K562 (cell line): ENCODE results near the gene SLC38A1. TPM values are rescaled to one million over a fixed set of nuclear protein-coding genes. Genes with fewer than 3 reads are reported as not detected.
"Not testable (repeated sequence)": the region's sequence is repeated elsewhere in the genome, so short reads cannot be mapped to it uniquely, and the experiment has no call there.

Experiments used
- ATAC-seq: fragments of 200-7000 bp; cut with Tn5 transposase; 3 replicates; pipeline ENCODE4 v1.9.1; 2020; ENCODE audit warnings: moderate library complexity
- BruUV-seq: library from RNA; stranded (reverse); fragments of 400-500 nt; replicated peaks from 2 replicates; lab custom pipeline; 2021; lab: Mats Ljungman, UMichigan
- CTCF ChIA-PET: fragments of 300-600 bp; formaldehyde crosslinking; extraction: SDS; loops from one replicate; lab custom pipeline; 2021; ENCODE audit warnings: low intra/inter-chr PET ratio; lab: Yijun Ruan, JAX
- POLR2A ChIA-PET: fragments of 300-600, 350-650 bp; sonication (Branson Sonifier 250); formaldehyde crosslinking; extraction: SDS; loops from one replicate; lab custom pipeline; 2021; ENCODE audit warnings: antibody characterized with exemption, inconsistent platforms; lab: Yijun Ruan, JAX
- DNase-seq, 4 experiments: peaks; one replicate each; pipeline versions ENCODE4 v3.0.0 to v3.0.0-alpha.2; 2011 to 2018; ENCODE audit warnings: low spot score in 3 of 4, mixed read lengths in 3 of 4; ENCODE audit errors: extremely low read depth in 1 of 4
- FAIRE-seq: peaks from 2 replicates; lab custom pipeline; 2011; peaks lifted over from hg19 to GRCh38; lab: Jason Lieb, UNC
- H2AFZ ChIP-seq: 2 replicates; pipeline ENCODE4 v1.6.0; 2011; ENCODE audit warnings: low read depth, low read length, control low read depth, inconsistent platforms
- H3K27ac ChIP-seq: fragments of 200-600 bp; 3 replicates; pipeline ENCODE4 v1.8.0; 2011; ENCODE audit warnings: low read depth, mild to moderate bottlenecking, control low read depth, inconsistent platforms, low read length, moderate library complexity, mixed read lengths; ENCODE audit errors: extremely low read depth
- H3K27me3 ChIP-seq, 2 experiments: fragments of 300-600 bp in 1 of 2; 2 replicates in 1 of 2; 3 replicates in 1 of 2; pipeline versions ENCODE4 v1.6.0 to v1.8.0; 2011; ENCODE audit warnings: inconsistent platforms in 2 of 2, low read length in 2 of 2, mild to moderate bottlenecking in 1 of 2, mixed read lengths in 1 of 2, moderate library complexity in 1 of 2; ENCODE audit not compliant: control insufficient read depth in 2 of 2, insufficient read depth in 2 of 2
- H3K36me3 ChIP-seq: fragments of 300-600 bp; 3 replicates; pipeline ENCODE4 v1.8.0; 2011; ENCODE audit warnings: mild to moderate bottlenecking, low read length, inconsistent platforms; ENCODE audit not compliant: control insufficient read depth, insufficient read depth
- H3K4me1 ChIP-seq, 2 experiments: fragments of 200-600 bp in 1 of 2; replicated peaks in 1 of 2; 2 replicates in 1 of 2; 3 replicates in 1 of 2; pipeline versions ENCODE4 v1.5.1 to v1.8.0; 2011; ENCODE audit warnings: inconsistent platforms in 2 of 2, low read length in 2 of 2, mild to moderate bottlenecking in 1 of 2, mixed read lengths in 1 of 2, moderate library complexity in 1 of 2; ENCODE audit not compliant: control insufficient read depth in 2 of 2, insufficient read depth in 2 of 2
- H3K4me2 ChIP-seq: 2 replicates; pipeline ENCODE4 v1.6.1; 2011; ENCODE audit warnings: low read length, control low read depth, inconsistent platforms, mixed read lengths; ENCODE audit not compliant: insufficient read depth
- H3K4me3 ChIP-seq: fragments of 200-600 bp; sonication (generic), shearing (Covaris generic); 2 replicates; pipeline ENCODE4 v1.5.1; 2016; ENCODE audit warnings: control low read depth, inconsistent platforms
- H3K79me2 ChIP-seq: fragments of 200-600 bp; 3 replicates; pipeline ENCODE4 v1.8.0; 2011; ENCODE audit warnings: low read length, inconsistent platforms; ENCODE audit not compliant: control insufficient read depth, insufficient read depth
- H3K9ac ChIP-seq, 2 experiments: 2 replicates each; pipeline versions ENCODE4 v1.6.0 to v1.6.1; 2011; ENCODE audit warnings: low read depth in 2 of 2, low read length in 2 of 2, control low read depth in 1 of 2, inconsistent platforms in 1 of 2, mild to moderate bottlenecking in 1 of 2, mixed read lengths in 1 of 2; ENCODE audit not compliant: insufficient read depth in 1 of 2
- H3K9me1 ChIP-seq: one replicate; pipeline ENCODE4 v1.6.0; 2011; ENCODE audit warnings: inconsistent platforms, mild to moderate bottlenecking, low read length, moderate library complexity; ENCODE audit not compliant: control insufficient read depth, insufficient read depth
- H3K9me3 ChIP-seq: replicated peaks from 2 replicates; pipeline ENCODE4 v1.5.1; 2011; ENCODE audit warnings: low read depth, low read length, inconsistent platforms; ENCODE audit not compliant: control insufficient read depth, insufficient read depth
- H4K20me1 ChIP-seq: replicated peaks from 2 replicates; pipeline ENCODE4 v1.6.1; 2011; ENCODE audit warnings: low read length, inconsistent platforms, mixed read lengths; ENCODE audit not compliant: control insufficient read depth, insufficient read depth
- TCF15 ChIP-seq: fragments of 250-450 bp; sonication (Bioruptor Pico); IDR thresholded peaks from 2 replicates; pipeline ENCODE4 v1.8.0; 2022; ENCODE audit warnings: moderate library complexity, mild to moderate bottlenecking, inconsistent platforms
- ZNF146 ChIP-seq: IDR thresholded peaks from one replicate; pipeline ENCODE4 v1.6.1; 2018; ENCODE audit warnings: missing compliant biosample characterization; ENCODE audit not compliant: unreplicated experiment
- WGBS: fragments of 100-300 bp; shearing (Covaris generic); methylation state at CpG from one replicate; pipeline ENCODE4 v1.1.6; 2016; ENCODE audit warnings: low coverage, mixed read lengths; ENCODE audit not compliant: insufficient coverage; ENCODE audit errors: missing lambda C conversion rate; 5-methylcytosine and 5-hydroxymethylcytosine counted together
- in situ Hi-C: fragments of 300-500 bp; cut with MboI; formaldehyde crosslinking; loops from 4 replicates; pipeline ENCODE4 v1.15.0; 2018; ENCODE audit warnings: inconsistent platforms, mixed read lengths
- intact Hi-C: fragments of 100-400 bp; cut with micrococcal nuclease; formaldehyde crosslinking; loops from 2 replicates; pipeline ENCODE4 v1.14.2; 2022
- polyA plus RNA-seq, 8 experiments: library from polyadenylated mRNA; depleted of rRNA in 4 of 8; stranded (reverse) in 5 of 8; unstranded in 3 of 8; fragments of >200 nt; fragmentation: Nextera tagmentation in 2 of 8; fragmentation: Illumina TruSeq in 1 of 8; extraction: Ambion mirVana in 2 of 8; extraction: Trizol in 1 of 8; gene quantifications; 2 replicates each; pipeline versions ENCODE4 v1.2.1 to v1.2.3, GENCODE V29; 2011 to 2014; ENCODE audit warnings: inconsistent platforms in 1 of 8, missing spikeins in 1 of 8
- total RNA-seq, 7 experiments: library from RNA; depleted of rRNA in 6 of 7; stranded (reverse); fragments of >200 nt in 6 of 7; fragmentation: Illumina TruSeq in 2 of 7; extraction: Trizol in 2 of 7; gene quantifications; 2 replicates each; pipeline versions ENCODE4 v1.2.1 to v1.2.3, GENCODE V29; 2011 to 2021; ENCODE audit warnings: low replicate concordance in 1 of 7

The SLC38A1 gene
- total and polyA plus RNA-seq, 9 of the 15 experiments (the other 6 are each of a cell fraction or from before 2014, with no cell fraction given) = 51.9 to 112 (median 75.0) TPM

GRCh38 chr12:46164186-46164761, 104.6 kb downstream of the SLC38A1 start (continued):
- TF ChIP-seq TCF15 (CRISPR knock-in tag) = no peak

- H3K9me3 ChIP-seq, in situ Hi-C loops, CTCF ChIA-PET: not testable (repeated sequence)
Observed at GRCh38 chr12:46162549-46163076, 106.2 kb downstream of the SLC38A1 start.

More at GRCh38 chr12:46162549-46163076, 106.2 kb downstream of the SLC38A1 start:
- intact Hi-C loops, BruUV-seq, H3K4me3 ChIP-seq, H3K36me3 ChIP-seq, H3K27ac ChIP-seq, H2AFZ ChIP-seq, H4K20me1 ChIP-seq, H3K9ac ChIP-seq, H3K4me1 ChIP-seq, ATAC-seq, DNase-seq, H3K27me3 ChIP-seq, H3K4me2 ChIP-seq, POLR2A ChIA-PET, H3K79me2 ChIP-seq, FAIRE-seq, H3K9me1 ChIP-seq: not testable (repeated sequence)
- peak; percentile 9 for TF ChIP-seq ZNF146
- WGBS = 11% methylated on average over 3 of the region's 4 CpGs
